Effector CD4-positive, alpha-beta T cell (primary cell): ENCODE data around the gene ACP6.
A peak's percentile ranks its signal among the peaks of the same experiment; 100 is the strongest.
"Not testable (repeated sequence)": the region's sequence is repeated elsewhere in the genome, so short reads cannot be mapped to it uniquely, and the experiment has no call there.

Experiments
- DNase-seq: peaks from one replicate; pipeline ENCODE4 v3.0.0-alpha.2; 2020

ACP6 gene

GRCh38 chr1:147618771-147619170 is 51.6 kb downstream of the ACP6 start:
- no peak for DNase-seq

- DNase-seq, result peak; percentile 4
Measured at GRCh38 chr1:147618077-147618569, 52.2 kb downstream of the ACP6 start.

- not testable (repeated sequence) for DNase-seq
Measured at GRCh38 chr1:147614966-147615365, 55.4 kb downstream of the ACP6 start.

- no peak for DNase-seq
Measured at GRCh38 chr1:147613506-147613905, 56.8 kb downstream of the ACP6 start.

- no peak for DNase-seq
Measured at GRCh38 chr1:147612366-147612765, 58.0 kb downstream of the ACP6 start.

DNA sequence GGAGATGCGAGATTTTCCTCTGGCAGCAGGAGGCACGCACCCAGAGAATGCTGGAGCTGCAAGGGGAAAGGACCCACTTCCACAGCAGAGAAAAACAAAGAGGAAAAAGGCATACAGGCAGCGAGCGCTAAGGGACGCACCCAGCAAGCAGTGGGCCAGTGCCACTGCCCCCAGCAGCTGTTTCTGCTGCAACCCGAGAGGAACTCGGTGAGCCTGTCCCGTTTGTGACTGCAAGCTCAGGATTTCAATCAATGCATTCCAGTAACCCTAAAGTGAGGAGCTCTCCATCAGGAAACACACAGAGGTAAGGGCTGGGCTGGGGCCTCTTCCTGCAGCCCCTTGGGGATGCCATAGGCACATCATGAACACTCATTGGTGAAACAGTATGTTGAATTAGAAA is 58.7 kb downstream of the ACP6 start:
- DNase-seq, result no peak

DNA sequence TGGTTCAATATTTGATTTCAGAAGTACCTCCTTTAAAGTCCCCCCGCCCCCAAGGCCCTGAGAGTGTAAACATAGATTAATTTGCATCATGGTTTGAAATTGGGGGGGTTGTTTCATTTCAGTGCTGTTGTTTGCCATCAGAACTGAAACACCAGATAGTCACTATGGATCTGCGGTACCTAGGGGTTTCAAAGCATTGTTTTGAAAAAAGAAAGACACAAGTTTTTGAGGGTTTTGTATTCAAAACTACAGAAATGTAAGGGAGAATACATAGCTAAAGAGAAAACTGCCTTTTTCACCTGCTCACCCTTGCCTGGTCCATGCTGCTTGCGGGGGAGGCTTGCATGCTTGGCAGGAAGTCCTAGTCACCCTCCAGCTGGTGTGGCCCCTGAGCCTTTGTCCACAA is 59.3 kb downstream of the ACP6 start:
- no peak for DNase-seq

GRCh38 chr1:147609358-147609757 is 61.0 kb downstream of the ACP6 start:
- no peak for DNase-seq

- no peak for DNase-seq
Measured at GRCh38 chr1:147608596-147608995, 61.7 kb downstream of the ACP6 start.

DNA sequence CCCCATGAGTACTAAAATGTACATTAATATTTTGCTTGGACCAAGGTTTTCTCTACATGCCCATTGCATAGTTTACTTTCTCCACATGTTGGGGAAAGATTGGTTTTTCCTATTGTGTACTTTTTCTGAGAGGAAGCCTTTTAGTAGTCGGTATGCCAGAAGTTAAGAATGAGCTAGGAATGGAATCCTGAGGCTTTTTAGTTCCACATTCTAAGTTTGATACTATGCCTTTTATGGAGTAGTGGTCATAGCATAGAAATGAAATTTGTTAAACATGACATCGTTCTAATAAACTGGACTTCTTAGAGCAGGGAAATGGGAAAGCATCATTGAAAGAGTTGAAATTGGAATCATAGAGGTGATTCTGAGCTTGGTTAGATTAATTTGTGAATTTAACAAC is 64.7 kb downstream of the ACP6 start:
- no peak for DNase-seq

GRCh38 chr1:147603986-147604385 is 66.3 kb downstream of the ACP6 start:
- DNase-seq, result no peak

GRCh38 chr1:147600119-147601111 is 69.9 kb downstream of the ACP6 start:
- DNase-seq, result no peak

- peak; percentile 95 for DNase-seq
Measured at GRCh38 chr1:147599362-147600118, 70.8 kb downstream of the ACP6 start.

- DNase-seq, result peak; percentile 29
Measured at GRCh38 chr1:147598621-147599361, 71.5 kb downstream of the ACP6 start.

DNA sequence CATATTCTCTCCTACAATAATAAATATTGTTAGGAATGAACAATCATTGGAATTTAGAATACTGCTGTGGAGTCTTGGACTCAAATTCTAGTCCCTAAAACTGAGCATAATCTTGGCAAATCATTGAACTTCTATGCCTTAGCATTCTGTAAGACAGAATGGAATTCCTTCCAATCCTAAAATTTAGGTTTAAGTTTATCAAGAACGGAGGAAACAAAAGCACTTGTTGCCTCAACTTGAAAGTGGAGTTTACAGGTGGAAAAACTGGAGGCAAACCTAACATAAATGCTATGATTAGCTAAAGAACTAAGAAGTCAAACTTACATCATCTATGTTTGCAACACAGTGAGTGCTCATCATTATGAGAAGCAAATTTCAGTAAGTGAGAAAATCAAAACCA is 73.3 kb downstream of the ACP6 start:
- DNase-seq, result no peak
